Keratinocyte (primary cell): ENCODE results near the gene ARID3B. TPM values are rescaled to one million over a fixed set of nuclear protein-coding genes. Genes with fewer than 3 reads are reported as not detected.

Source experiments
- DNase-seq: peaks from one replicate; pipeline ENCODE4 v3.0.0-alpha.2; 2011; ENCODE audit warnings: low read depth, missing footprints, low spot score
- FAIRE-seq: peaks from 2 replicates; lab custom pipeline; 2011; peaks lifted over from hg19 to GRCh38; lab: Jason Lieb, UNC
- H2AFZ ChIP-seq: 2 replicates; pipeline ENCODE4 v1.6.0; 2012; ENCODE audit warnings: low read length, control low read depth, inconsistent platforms; ENCODE audit not compliant: control insufficient read depth
- H3K27ac ChIP-seq: 2 replicates; pipeline ENCODE4 v1.5.1; 2011; ENCODE audit warnings: low read length; ENCODE audit not compliant: control insufficient read depth, insufficient read depth
- H3K27me3 ChIP-seq: 3 replicates; pipeline ENCODE4 v1.6.0; 2011; ENCODE audit warnings: low read length; ENCODE audit not compliant: control insufficient read depth, insufficient read depth; ENCODE audit errors: extremely low read depth
- H3K36me3 ChIP-seq, 2 experiments: 2 replicates in 1 of 2; 3 replicates in 1 of 2; pipeline ENCODE4 v1.5.1; 2011; ENCODE audit warnings: low read length in 2 of 2, mild to moderate bottlenecking in 1 of 2; ENCODE audit not compliant: control insufficient read depth in 2 of 2, insufficient read depth in 2 of 2; ENCODE audit errors: extremely low read depth in 1 of 2
- H3K4me1 ChIP-seq: 3 replicates; pipeline ENCODE4 v1.5.1; 2011; ENCODE audit warnings: low read length; ENCODE audit not compliant: control insufficient read depth, insufficient read depth; ENCODE audit errors: extremely low read depth
- H3K4me2 ChIP-seq: 3 replicates; pipeline ENCODE4 v1.6.0; 2011; ENCODE audit warnings: low read depth, low read length; ENCODE audit not compliant: control insufficient read depth, insufficient read depth; ENCODE audit errors: extremely low read depth
- H3K4me3 ChIP-seq, 3 experiments: fragments of 200-600 bp in 1 of 3; sonication (generic) in 1 of 3; 2 replicates in 2 of 3; 3 replicates in 1 of 3; pipeline ENCODE4 v1.5.1; 2011 to 2016; ENCODE audit warnings: low read length in 3 of 3, mild to moderate bottlenecking in 3 of 3, control low read depth in 2 of 3, inconsistent platforms in 1 of 3, low read depth in 1 of 3, mixed read lengths in 1 of 3, mixed run types in 1 of 3, moderate library complexity in 1 of 3; ENCODE audit not compliant: control insufficient read depth in 2 of 3, insufficient read depth in 2 of 3; ENCODE audit errors: extremely low read depth in 1 of 3
- H3K79me2 ChIP-seq: 2 replicates; pipeline ENCODE4 v1.6.0; 2012; ENCODE audit warnings: low read length; ENCODE audit not compliant: control insufficient read depth, insufficient read depth
- H3K9ac ChIP-seq: 3 replicates; pipeline ENCODE4 v1.6.0; 2011; ENCODE audit warnings: low read length; ENCODE audit not compliant: control insufficient read depth, insufficient read depth; ENCODE audit errors: extremely low read depth
- H3K9me1 ChIP-seq: 3 replicates; pipeline ENCODE4 v1.6.0; 2011; ENCODE audit warnings: low read length; ENCODE audit not compliant: control insufficient read depth, insufficient read depth; ENCODE audit errors: extremely low read depth
- H3K9me3 ChIP-seq: 2 replicates; pipeline ENCODE4 v1.5.1; 2012; ENCODE audit warnings: low read depth, low read length; ENCODE audit not compliant: control insufficient read depth
- H4K20me1 ChIP-seq: 3 replicates; pipeline ENCODE4 v1.6.0; 2011; ENCODE audit warnings: low read length; ENCODE audit not compliant: control insufficient read depth, insufficient read depth; ENCODE audit errors: extremely low read depth
- CTCF ChIP-seq, 3 experiments: IDR thresholded peaks in 1 of 3; conservative IDR thresholded peaks in 1 of 3; optimal IDR thresholded peaks in 1 of 3; 2 replicates in 2 of 3; 3 replicates in 1 of 3; pipeline versions ENCODE3 to v1.5.1; 2011; ENCODE audit warnings: low read length in 3 of 3, mild to moderate bottlenecking in 3 of 3, moderate library complexity in 2 of 3, control low read depth in 1 of 3, inconsistent platforms in 1 of 3; ENCODE audit not compliant: insufficient read depth in 2 of 3; ENCODE audit errors: extremely low read depth in 1 of 3
- EZH2 ChIP-seq: IDR thresholded peaks from one replicate; pipeline ENCODE4 v1.6.1; 2012; ENCODE audit warnings: inconsistent platforms, mild to moderate bottlenecking, low read length, moderate library complexity
- dilution Hi-C: fragments of 300-500 bp; cut with MboI; formaldehyde crosslinking; loops from one replicate; pipeline ENCODE4 v1.7.0; 2020; ENCODE audit warnings: low sequenced_read_pairs; ENCODE audit not compliant: extremely low pct_ligation_motif_present
- polyA plus RNA-seq, 5 experiments: library from polyadenylated mRNA; depleted of rRNA in 3 of 5; stranded (reverse) in 3 of 5; stranded (forward) in 1 of 5; unstranded in 1 of 5; fragments of >200 nt; gene quantifications; 1 replicate in 1 of 5; 2 replicates in 3 of 5; 3 replicates in 1 of 5; pipeline versions ENCODE4 v1.2.1 to v1.2.3, GENCODE V29; 2011 to 2012; ENCODE audit warnings: missing spikeins in 2 of 5, low read depth in 1 of 5, low replicate concordance in 1 of 5

The ARID3B gene
- polyA plus RNA-seq, 1 donor (not counting 4 experiments of a cell fraction or from before 2014, with no cell fraction given): 3.6 TPM

DNA sequence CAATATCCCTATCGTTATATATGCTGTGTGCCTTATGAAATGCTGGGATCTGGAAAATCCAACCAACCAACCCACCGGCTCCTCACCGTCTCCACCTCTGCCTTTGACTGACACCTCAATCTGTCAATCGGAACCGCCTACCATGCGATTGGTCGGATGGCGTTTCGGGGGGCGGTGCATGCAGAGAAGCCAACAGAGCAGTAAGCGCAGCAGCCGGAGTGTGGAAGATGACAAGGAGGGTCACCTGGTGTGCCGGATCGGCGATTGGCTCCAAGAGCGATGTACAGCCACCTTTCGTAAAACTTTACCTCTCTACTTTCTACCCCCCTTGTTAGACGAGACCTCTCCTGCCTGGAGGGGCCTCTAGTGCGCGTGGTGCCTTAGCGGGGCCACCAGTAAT is 80.9 kb downstream of the ARID3B start:
- Histone ChIP-seq H3K36me3 (peaks cover 68 to 82% of the 10 kb centered on the region in 2 experiments), H3K9ac (no peak overlapping the region), H3K4me2 (no peak overlapping the region), H3K27ac (no peak overlapping the region), H3K4me3 (no peak overlapping the region), H3K9me1 (no peaks in the 10 kb centered on the region), H3K9me3 (no peaks in the 10 kb centered on the region), H2AFZ (no peak overlapping the region), H4K20me1 (peaks cover 43% of the 10 kb centered on the region), H3K4me1 (peaks cover 18% of the 10 kb centered on the region), H3K79me2 (peaks cover 66% of the 10 kb centered on the region), H3K27me3 (no peaks in the 10 kb centered on the region)
- dilution Hi-C loops: no loop called here
- DNase-seq (no peak), FAIRE-seq (no peak)
- TF ChIP-seq CTCF (optimal IDR thresholded peaks at IDR 0.05 in 1 of 3, IDR thresholded peaks at IDR 0.05 in 1 of 3, conservative IDR thresholded peaks at IDR 0.05 in 1 of 3; ENCODE audit: extremely low read depth in 1 of 3, insufficient read depth in 2 of 3, low read length in 3 of 3) (no peak), EZH2 (no peak)

GRCh38 chr15:74622758-74623157 is 81.7 kb downstream of the ARID3B start:
- TF ChIP-seq EZH2: no peak
- TF ChIP-seq CTCF (optimal IDR thresholded peaks at IDR 0.05 in 1 of 3, IDR thresholded peaks at IDR 0.05 in 1 of 3, conservative IDR thresholded peaks at IDR 0.05 in 1 of 3; ENCODE audit: extremely low read depth in 1 of 3, insufficient read depth in 2 of 3, low read length in 3 of 3): no peak
- Histone ChIP-seq H3K9me3 (no peaks in the 10 kb centered on the region), H3K4me3 (no peak overlapping the region), H3K9ac (no peak overlapping the region), H3K4me1 (peaks cover 9% of the 10 kb centered on the region), H3K79me2 (peaks cover 58% of the 10 kb centered on the region), H3K4me2 (no peak overlapping the region), H3K9me1 (no peaks in the 10 kb centered on the region), H3K36me3 (peaks cover 73 to 85% of the 10 kb centered on the region in 2 experiments), H2AFZ (no peak overlapping the region), H3K27ac (no peak overlapping the region), H4K20me1 (peaks cover 36% of the 10 kb centered on the region), H3K27me3 (no peaks in the 10 kb centered on the region)
- dilution Hi-C loops: no loop called here
- FAIRE-seq (no peak), DNase-seq (no peak)
